Measurements from ENCODE around the gene TTC23L. TPM values are rescaled to one million over a fixed set of nuclear protein-coding genes. Genes with fewer than 3 reads are reported as not detected.

Gene TTC23L
- total and polyA plus RNA-seq, 2 of the 8 experiments (the other 6 are each of a cell fraction or from before 2014, with no cell fraction given), result 1.1 to 2.4 TPM

DNA sequence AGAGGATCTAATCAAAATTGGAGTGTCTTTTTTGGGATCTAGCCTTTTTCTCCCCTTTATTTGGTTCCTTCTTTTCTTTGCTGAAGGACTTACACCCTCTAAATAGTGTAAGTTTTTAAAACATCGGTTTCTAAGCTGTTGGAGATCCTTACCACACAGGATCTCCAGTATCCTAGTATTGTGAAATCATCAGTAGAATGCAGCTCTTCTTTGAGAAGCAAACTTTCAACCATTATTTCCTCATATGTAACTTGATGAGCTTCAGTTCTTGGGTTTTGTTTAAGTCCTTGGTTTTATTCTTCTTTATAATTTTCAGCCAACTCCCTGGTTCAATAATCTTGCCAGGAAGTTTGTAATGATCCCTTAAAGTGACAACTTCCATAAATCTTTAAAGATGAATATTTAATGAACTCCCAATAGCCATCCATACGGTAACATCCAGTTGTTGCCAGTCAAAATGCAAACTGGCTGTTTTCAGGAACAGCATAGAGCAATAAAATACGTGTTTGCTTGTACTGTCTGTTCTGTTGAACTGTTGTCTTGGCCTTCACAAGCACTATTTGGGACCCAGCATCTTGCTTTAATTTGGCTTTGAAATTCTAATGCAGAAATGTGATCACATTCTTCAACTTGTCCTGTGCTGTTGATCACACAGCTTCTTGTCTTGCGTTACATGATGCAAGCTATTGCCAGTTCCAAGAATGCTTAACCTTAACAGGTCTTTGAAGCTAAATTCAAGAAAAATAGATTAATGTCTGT, 34.8 kb upstream of the TTC23L start (continued):
- TF ChIP-seq CTBP2 (IDR thresholded peaks at IDR 0.05; ENCODE audit: borderline replicate concordance, insufficient read depth, insufficient read length, low read length), result no peak
- TF ChIP-seq KDM5A (IDR thresholded peaks at IDR 0.05; ENCODE audit: low read length), result no peak

Measured in H1 (cell line).